Brain microvascular endothelial cell (primary cell): ENCODE data around the gene IGF2R.

Experiments
- DNase-seq: peaks from one replicate; pipeline ENCODE4 v3.0.0-alpha.2; 2020
- H3K27ac ChIP-seq: fragments of 250-450 bp; sonication (Bioruptor Pico); 2 replicates; pipeline ENCODE4 v1.5.1; 2020; ENCODE audit warnings: mild to moderate bottlenecking, moderate library complexity
- H3K27me3 ChIP-seq: fragments of 250-450 bp; sonication (Bioruptor Pico); replicated peaks from 2 replicates; pipeline ENCODE4 v1.5.1; 2020; ENCODE audit warnings: mild to moderate bottlenecking
- H3K36me3 ChIP-seq: fragments of 250-450 bp; sonication (Bioruptor Pico); replicated peaks from 2 replicates; pipeline ENCODE4 v1.5.1; 2020; ENCODE audit warnings: mild to moderate bottlenecking
- H3K4me3 ChIP-seq: 2 replicates; pipeline ENCODE4 v1.5.1; 2011; ENCODE audit warnings: low read depth, mild to moderate bottlenecking, control low read depth, low read length, moderate library complexity
- in situ Hi-C: cut with HindIII; loops from 2 replicates; pipeline ENCODE4 v1.10.0; 2017; ENCODE audit warnings: low sequenced_read_pairs, low pct_ligation_motif_present
- TF ChIP-seq, protein P1 (sequence below): IDR thresholded peaks from 2 replicates; pipeline ENCODE4 v1.5.1; 2011; ENCODE audit warnings: low read depth, mild to moderate bottlenecking, moderate library complexity, low read length, control low read depth, inconsistent platforms; ENCODE audit errors: missing control alignments

IGF2R gene

DNA sequence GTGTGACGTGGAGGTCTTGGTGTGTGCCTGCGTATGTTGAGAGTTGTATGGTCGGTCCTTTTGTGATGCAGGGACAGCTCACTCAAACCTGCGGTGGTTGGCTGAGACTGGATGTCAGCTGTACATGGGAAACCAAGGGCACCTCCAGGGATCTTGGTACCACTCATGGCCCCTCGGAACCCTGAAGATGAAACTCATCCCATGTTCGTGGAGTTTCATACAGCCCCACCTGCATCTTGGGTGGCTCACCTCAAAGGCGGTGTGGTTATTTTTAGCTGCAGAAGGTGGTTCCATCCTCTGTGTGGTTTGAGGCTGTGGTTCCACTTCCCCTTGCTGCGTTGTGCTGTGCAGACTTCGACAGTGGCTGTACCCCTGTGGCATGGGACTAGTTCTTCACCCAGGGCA is 100.2 kb downstream of the IGF2R start:
- TF ChIP-seq, protein P1, sequence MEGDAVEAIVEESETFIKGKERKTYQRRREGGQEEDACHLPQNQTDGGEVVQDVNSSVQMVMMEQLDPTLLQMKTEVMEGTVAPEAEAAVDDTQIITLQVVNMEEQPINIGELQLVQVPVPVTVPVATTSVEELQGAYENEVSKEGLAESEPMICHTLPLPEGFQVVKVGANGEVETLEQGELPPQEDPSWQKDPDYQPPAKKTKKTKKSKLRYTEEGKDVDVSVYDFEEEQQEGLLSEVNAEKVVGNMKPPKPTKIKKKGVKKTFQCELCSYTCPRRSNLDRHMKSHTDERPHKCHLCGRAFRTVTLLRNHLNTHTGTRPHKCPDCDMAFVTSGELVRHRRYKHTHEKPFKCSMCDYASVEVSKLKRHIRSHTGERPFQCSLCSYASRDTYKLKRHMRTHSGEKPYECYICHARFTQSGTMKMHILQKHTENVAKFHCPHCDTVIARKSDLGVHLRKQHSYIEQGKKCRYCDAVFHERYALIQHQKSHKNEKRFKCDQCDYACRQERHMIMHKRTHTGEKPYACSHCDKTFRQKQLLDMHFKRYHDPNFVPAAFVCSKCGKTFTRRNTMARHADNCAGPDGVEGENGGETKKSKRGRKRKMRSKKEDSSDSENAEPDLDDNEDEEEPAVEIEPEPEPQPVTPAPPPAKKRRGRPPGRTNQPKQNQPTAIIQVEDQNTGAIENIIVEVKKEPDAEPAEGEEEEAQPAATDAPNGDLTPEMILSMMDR: no peak

DNA sequence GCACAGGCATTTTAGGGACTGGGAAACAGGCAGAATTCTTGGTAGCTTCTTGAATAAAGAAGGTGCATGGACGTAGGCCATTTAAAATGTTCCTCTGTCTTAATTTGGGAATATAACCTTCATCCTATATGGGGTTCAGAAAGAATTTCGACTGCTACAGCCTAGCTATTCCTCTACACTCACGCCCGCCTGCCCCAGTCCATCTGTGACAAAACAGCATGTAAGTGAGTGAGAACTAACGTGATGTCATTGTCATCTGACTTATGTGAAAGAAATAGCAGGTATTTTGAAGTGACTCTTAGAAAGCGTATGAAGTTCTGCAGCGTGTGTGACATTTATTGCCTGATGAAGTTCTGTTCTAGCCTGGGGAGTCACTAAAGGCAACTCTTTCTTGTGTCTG is 100.6 kb downstream of the IGF2R start:
- no peak overlapping the region for H3K27ac ChIP-seq
- no peak for DNase-seq
- H3K36me3 ChIP-seq: peaks cover 63% of the 10 kb centered on the region
- no peak overlapping the region for H3K4me3 ChIP-seq
- H3K27me3 ChIP-seq: no peaks in the 10 kb centered on the region
- TF ChIP-seq, protein P1: no peak
- in situ Hi-C loops: no loop called here

More for the DNA sequence above, 100.2 kb downstream of the IGF2R start:
- Histone ChIP-seq H3K27ac (no peak overlapping the region), H3K4me3 (no peak overlapping the region), H3K36me3 (peaks cover 63% of the 10 kb centered on the region), H3K27me3 (no peaks in the 10 kb centered on the region)
- no peak for DNase-seq
- in situ Hi-C loops: no loop called here

DNA sequence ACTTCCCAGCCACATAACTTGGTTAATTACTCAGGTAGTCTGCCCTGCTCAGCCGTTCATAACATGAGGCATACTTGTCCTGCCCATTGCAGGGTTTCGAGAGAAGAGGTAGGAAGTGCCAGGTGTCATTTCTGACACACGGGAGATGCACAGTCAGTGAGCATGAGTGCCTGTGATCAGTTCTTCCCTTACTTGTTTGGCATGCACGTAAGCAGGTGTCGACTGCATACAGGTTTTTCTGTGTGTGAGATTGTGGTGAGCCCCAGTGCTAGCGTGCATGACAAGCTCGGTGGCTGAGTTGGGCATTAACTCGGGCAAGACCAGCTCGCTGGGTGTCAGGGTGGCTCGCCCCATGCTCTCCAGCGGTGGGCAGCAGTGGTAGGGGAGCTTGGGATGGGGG is 101.5 kb downstream of the IGF2R start:
- in situ Hi-C loops: no loop called here
- TF ChIP-seq, protein P1: no peak
- Histone ChIP-seq H3K27ac (no peak overlapping the region), H3K4me3 (no peak overlapping the region), H3K36me3 (peaks cover 63% of the 10 kb centered on the region), H3K27me3 (no peaks in the 10 kb centered on the region)
- no peak for DNase-seq

DNA sequence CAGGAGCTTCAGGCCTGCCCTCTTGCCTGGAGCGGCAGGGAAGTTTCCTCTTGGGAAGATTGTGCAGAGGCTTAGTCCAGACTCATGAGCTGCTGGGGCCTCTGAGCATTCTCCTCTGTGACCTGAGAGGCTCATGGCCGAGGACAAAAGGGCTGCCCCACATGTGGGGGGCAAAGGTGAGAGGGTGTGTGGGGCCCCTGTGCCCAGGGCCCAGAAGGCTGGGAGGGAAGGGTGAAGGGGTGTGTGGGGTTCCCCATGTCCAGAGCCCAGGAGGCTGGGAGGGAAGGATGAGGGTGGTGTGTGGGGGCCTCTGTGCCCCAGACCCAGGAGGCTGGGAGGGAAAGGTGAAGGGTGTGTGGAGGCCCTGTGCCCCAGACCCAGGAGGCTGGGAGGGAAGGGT is 101.9 kb downstream of the IGF2R start:
- TF ChIP-seq, protein P1: no peak
- no peak overlapping the region for H3K27ac ChIP-seq
- in situ Hi-C loops: no loop called here
- H3K36me3 ChIP-seq: peaks cover 65% of the 10 kb centered on the region
- H3K27me3 ChIP-seq: no peaks in the 10 kb centered on the region
- H3K4me3 ChIP-seq: no peak overlapping the region
- no peak for DNase-seq

DNA sequence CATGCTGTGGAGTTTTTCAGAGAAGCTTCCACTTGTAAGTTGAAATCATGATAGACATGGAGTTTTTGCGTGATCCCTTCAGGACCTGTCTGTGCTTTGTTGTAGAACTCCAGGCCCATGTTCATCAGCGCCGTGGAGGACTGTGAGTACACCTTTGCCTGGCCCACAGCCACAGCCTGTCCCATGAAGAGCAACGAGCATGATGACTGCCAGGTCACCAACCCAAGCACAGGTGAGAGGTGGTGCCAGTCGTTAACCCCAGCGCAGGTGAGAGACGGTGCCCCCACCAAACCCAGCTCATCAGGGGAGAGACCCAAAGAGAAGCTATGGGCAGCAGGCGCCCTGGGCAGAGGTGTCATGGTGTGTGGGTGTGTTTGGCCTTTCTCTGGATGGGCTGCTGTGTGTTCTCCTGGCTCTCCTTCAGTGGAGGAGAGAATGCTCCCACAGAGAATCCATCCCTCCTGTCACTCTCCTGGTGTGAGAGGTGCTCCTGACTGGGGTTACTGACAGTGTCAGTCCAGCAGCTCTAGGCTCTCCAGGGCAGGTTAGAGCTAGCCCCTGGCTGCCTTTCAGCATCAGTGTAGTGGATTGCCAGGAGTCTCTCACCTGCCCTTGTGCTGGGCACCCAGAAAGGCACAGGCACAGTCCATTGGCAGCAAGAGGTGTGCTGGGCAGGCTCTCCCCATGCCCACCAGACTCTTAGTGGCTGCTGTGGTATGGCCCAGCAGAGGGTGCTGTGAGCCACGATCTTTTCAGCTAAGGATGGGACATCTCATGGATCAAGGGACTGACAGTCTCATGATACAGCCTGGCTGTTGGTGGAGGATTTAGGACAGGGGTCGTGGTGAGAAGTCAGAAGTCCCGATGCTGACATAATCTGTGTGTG is 103.2 kb downstream of the IGF2R start:
- H3K4me3 ChIP-seq: no peak overlapping the region
- no peaks in the 10 kb centered on the region for H3K27me3 ChIP-seq
- H3K27ac ChIP-seq: no peak overlapping the region
- H3K36me3 ChIP-seq: peaks cover 67% of the 10 kb centered on the region
- TF ChIP-seq, protein P1: peak; percentile 48
- in situ Hi-C loops: no loop called here
- no peak for DNase-seq
